IPS DF 4.7 (cell line): ENCODE measurements around the gene COL4A3.

ENCODE experiments used
- DNase-seq: peaks from one replicate; pipeline ENCODE4 v3.0.0-alpha.2; 2013; ENCODE audit warnings: low spot score; ENCODE audit errors: extremely low read depth

Gene COL4A3

GRCh38 chr2:227339098-227339599 lies 174.7 kb downstream of the COL4A3 start:
- no peak for DNase-seq

GRCh38 chr2:227340106-227340505 lies 175.7 kb downstream of the COL4A3 start:
- no peak for DNase-seq

GRCh38 chr2:227341553-227341952 lies 177.1 kb downstream of the COL4A3 start:
- DNase-seq = no peak

GRCh38 chr2:227344231-227344630 lies 179.8 kb downstream of the COL4A3 start:
- DNase-seq = no peak

- DNase-seq = no peak
Measured at GRCh38 chr2:227347117-227347516, 182.7 kb downstream of the COL4A3 start.

- DNase-seq = no peak
Measured at GRCh38 chr2:227348324-227348723, 183.9 kb downstream of the COL4A3 start.

GRCh38 chr2:227349989-227350612 lies 185.7 kb downstream of the COL4A3 start:
- no peak for DNase-seq

GRCh38 chr2:227351639-227352038 lies 187.2 kb downstream of the COL4A3 start:
- DNase-seq = no peak

GRCh38 chr2:227360351-227360750 lies 195.9 kb downstream of the COL4A3 start:
- no peak for DNase-seq

- no peak for DNase-seq
Measured at GRCh38 chr2:227363756-227364155, 199.3 kb downstream of the COL4A3 start.
